ENCODE results near the gene SHF.
A peak's percentile ranks its signal among the peaks of the same experiment; 100 is the strongest.
"Not testable (repeated sequence)": the region's sequence is repeated elsewhere in the genome, so short reads cannot be mapped to it uniquely, and the experiment has no call there.

Gene SHF, protein sequence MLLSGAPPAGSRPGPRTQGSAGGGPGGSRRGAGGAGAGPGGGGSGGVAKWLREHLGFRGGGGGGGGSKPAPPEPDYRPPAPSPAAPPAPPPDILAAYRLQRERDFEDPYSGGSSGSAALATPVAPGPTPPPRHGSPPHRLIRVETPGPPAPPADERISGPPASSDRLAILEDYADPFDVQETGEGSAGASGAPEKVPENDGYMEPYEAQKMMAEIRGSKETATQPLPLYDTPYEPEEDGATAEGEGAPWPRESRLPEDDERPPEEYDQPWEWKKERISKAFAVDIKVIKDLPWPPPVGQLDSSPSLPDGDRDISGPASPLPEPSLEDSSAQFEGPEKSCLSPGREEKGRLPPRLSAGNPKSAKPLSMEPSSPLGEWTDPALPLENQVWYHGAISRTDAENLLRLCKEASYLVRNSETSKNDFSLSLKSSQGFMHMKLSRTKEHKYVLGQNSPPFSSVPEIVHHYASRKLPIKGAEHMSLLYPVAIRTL

DNA sequence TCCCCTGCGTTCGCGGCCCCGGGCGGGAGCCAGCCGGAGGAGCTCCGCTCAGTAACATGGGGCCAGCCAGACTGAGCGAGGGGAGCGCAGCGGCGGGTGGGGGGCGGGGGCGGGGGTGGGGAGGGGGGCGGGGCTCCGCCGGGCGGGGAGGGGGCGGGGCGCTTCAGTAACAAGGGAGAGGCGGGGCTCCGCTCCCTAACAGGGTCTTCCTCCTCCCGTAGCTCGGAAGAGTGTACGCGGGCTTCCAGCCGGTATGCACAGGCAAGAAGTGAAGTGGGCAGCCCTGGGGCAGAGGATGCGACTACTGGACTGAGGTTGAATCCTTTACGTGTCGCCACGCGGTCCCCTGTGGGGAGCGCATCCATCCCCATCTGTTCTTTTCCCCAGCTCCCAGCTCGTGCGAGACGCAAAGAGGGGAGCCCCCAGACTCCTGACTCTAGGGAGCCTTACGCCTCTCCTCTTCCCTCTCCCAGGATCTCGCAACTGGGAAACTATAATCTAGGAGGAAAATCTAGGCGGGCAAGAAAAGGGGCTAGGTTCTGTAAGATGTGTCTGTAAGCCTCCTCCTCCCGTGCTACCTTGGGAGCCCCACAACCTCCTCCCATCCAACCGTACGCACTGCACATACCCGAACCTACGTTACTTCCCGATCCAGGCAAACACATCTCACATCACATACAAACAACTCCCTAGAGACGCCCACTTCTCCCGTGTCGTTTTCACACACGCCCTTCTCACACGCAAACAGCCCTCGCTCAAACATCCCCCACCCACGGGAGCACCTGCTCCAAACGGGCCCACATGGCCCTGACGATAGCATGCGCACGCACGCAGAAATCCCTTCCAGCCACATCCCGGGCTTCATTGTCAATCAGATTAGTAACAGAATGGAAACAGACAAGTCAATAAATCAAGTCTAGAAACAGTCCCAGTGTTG lies at the start of gene SHF:
Gene SHF (minus strand): TSS at position 73 of the 937 bp plus-strand sequence. CDS start 15 bp downstream, at position 58.
- no peaks in the 10 kb centered on the region for H3K27me3 ChIP-seq (ENCODE audit: insufficient read depth, low read length, poor library complexity)
- H3K9me3 ChIP-seq (ENCODE audit: insufficient read depth, low read length, severe bottlenecking): no peaks in the 10 kb centered on the region
- H4K20me1 ChIP-seq (ENCODE audit: insufficient read depth, low read length): no peaks in the 10 kb centered on the region
- peak within 1 kb of the TSS; percentile 23 to 77; a peak in 3 of 4 replicates for H3K4me3 ChIP-seq (ENCODE audit: low read depth in 1 of 2, low read length in 2 of 2)
- no peaks in the 10 kb centered on the region for H3K79me2 ChIP-seq (ENCODE audit: insufficient read depth, low read length)
- peak within 1 kb of the TSS; percentile 69 for H3K27ac ChIP-seq (ENCODE audit: low read length)
- peaks cover 22% of the 10 kb centered on the region for H3K4me1 ChIP-seq (ENCODE audit: insufficient read depth, low read length)
- DNase-seq (peak; percentile 78), ATAC-seq (ENCODE audit: insufficient read depth, low read depth) (peak; percentile 92)
- no peaks in the 10 kb centered on the region for H3K36me3 ChIP-seq (ENCODE audit: insufficient read depth, low read length)
- TF ChIP-seq EZH2 (IDR thresholded peaks at IDR 0.05; ENCODE audit: borderline replicate concordance, low read depth, low read length, severe bottlenecking): no peak
- TF ChIP-seq, protein P1, sequence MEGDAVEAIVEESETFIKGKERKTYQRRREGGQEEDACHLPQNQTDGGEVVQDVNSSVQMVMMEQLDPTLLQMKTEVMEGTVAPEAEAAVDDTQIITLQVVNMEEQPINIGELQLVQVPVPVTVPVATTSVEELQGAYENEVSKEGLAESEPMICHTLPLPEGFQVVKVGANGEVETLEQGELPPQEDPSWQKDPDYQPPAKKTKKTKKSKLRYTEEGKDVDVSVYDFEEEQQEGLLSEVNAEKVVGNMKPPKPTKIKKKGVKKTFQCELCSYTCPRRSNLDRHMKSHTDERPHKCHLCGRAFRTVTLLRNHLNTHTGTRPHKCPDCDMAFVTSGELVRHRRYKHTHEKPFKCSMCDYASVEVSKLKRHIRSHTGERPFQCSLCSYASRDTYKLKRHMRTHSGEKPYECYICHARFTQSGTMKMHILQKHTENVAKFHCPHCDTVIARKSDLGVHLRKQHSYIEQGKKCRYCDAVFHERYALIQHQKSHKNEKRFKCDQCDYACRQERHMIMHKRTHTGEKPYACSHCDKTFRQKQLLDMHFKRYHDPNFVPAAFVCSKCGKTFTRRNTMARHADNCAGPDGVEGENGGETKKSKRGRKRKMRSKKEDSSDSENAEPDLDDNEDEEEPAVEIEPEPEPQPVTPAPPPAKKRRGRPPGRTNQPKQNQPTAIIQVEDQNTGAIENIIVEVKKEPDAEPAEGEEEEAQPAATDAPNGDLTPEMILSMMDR (IDR thresholded peaks at IDR 0.05; ENCODE audit: borderline replicate concordance, extremely low read depth, low read length, poor library complexity, severe bottlenecking): no peak
- H3K4me2 ChIP-seq (ENCODE audit: insufficient read depth, low read length): peak within 1 kb of the TSS; percentile 97
- H3K9ac ChIP-seq (ENCODE audit: low read depth, low read length): peak within 1 kb of the TSS; percentile 73
- H2AFZ ChIP-seq (ENCODE audit: low read depth, low read length): peak within 1 kb of the TSS; percentile 96

DNA sequence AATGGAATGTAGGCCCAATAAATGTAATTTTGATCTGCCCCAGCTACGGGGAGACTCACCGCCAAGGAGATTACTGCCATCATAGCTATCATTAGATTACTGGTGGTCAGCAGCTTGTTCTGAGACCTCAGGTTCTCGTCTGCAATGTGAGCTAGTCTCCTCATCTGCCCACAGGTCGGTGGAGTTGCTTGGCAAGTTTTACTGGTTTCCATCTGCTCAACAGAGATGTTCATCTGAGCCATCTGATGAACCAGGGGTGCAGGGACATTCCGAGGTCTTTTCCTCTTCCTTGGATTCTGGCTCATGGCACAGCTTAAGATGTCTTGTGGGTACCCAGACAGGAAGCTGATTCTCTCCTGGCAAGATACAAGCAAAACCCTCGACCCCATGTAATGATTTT lies 49.0 kb upstream of the SHF start:
- H2AFZ ChIP-seq (ENCODE audit: low read depth, low read length); H3K9ac ChIP-seq (ENCODE audit: low read depth, low read length); ATAC-seq (ENCODE audit: insufficient read depth, low read depth); H3K4me3 ChIP-seq (ENCODE audit: low read depth in 1 of 2, low read length in 2 of 2); H3K79me2 ChIP-seq (ENCODE audit: insufficient read depth, low read length); H3K36me3 ChIP-seq (ENCODE audit: insufficient read depth, low read length); H3K4me1 ChIP-seq (ENCODE audit: insufficient read depth, low read length); H3K4me2 ChIP-seq (ENCODE audit: insufficient read depth, low read length); DNase-seq; H3K27me3 ChIP-seq (ENCODE audit: insufficient read depth, low read length, poor library complexity); H3K27ac ChIP-seq (ENCODE audit: low read length); H4K20me1 ChIP-seq (ENCODE audit: insufficient read depth, low read length): not testable (repeated sequence)
- H3K9me3 ChIP-seq (ENCODE audit: insufficient read depth, low read length, severe bottlenecking): peaks cover 11% of the 10 kb centered on the region

DNA sequence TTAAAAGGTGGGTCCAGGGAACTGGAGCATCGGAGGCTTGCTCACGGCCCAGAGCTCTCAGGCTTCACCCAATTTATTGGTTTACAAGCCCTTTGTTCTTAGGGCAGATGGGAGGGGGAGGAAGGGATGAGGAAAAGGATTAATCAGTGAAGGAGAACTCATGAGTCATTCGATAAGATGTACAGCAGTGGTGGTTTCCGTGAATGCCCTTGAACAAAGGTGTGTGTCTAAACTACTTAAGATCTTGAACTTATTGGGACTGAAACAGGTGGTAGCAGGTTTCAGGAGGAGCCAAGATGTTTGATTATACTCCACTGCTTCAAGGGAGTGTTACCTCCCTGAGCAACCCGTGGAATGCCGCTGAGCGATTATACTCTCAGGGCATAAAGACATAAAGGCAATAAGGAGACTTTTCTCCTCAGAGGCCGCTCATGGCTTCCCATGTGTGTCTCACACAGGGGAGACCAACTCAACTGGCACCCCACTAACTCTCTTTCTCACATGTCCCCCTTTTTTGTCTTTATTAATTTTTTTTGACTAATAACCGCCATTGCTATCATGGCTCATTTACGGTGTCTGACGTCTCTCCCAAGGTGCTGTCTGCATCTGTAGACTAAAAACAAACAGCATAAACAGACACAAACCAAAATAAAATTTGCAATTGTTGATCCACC lies 46.9 kb upstream of the SHF start:
- Histone ChIP-seq H3K27ac (ENCODE audit: low read length) (no peak overlapping the region), H4K20me1 (ENCODE audit: insufficient read depth, low read length) (no peaks in the 10 kb centered on the region), H3K4me1 (ENCODE audit: insufficient read depth, low read length) (no peaks in the 10 kb centered on the region), H3K36me3 (ENCODE audit: insufficient read depth, low read length) (no peaks in the 10 kb centered on the region), H3K79me2 (ENCODE audit: insufficient read depth, low read length) (no peaks in the 10 kb centered on the region), H3K27me3 (ENCODE audit: insufficient read depth, low read length, poor library complexity) (no peaks in the 10 kb centered on the region), H3K9me3 (ENCODE audit: insufficient read depth, low read length, severe bottlenecking) (peaks cover 6% of the 10 kb centered on the region), H3K4me3 (ENCODE audit: low read depth in 1 of 2, low read length in 2 of 2) (no peak overlapping the region), H3K4me2 (ENCODE audit: insufficient read depth, low read length) (no peak overlapping the region), H2AFZ (ENCODE audit: low read depth, low read length) (no peak overlapping the region), H3K9ac (ENCODE audit: low read depth, low read length) (no peak overlapping the region)
- no peak for ATAC-seq (ENCODE audit: insufficient read depth, low read depth)
- no peak for TF ChIP-seq EZH2 (IDR thresholded peaks at IDR 0.05; ENCODE audit: borderline replicate concordance, low read depth, low read length, severe bottlenecking)
- TF ChIP-seq, protein P1 (IDR thresholded peaks at IDR 0.05; ENCODE audit: borderline replicate concordance, extremely low read depth, low read length, poor library complexity, severe bottlenecking): no peak
- no peak for DNase-seq

Data from DND-41 (cell line).